M059J (cell line): ENCODE results near the gene RAPGEF2. TPM values are rescaled to one million over a fixed set of nuclear protein-coding genes. Genes with fewer than 3 reads are reported as not detected.
A peak's percentile ranks its signal among the peaks of the same experiment; 100 is the strongest.
"Not testable (repeated sequence)": the region's sequence is repeated elsewhere in the genome, so short reads cannot be mapped to it uniquely, and the experiment has no call there.

Source experiments
- DNase-seq: peaks from one replicate; pipeline ENCODE4 v3.0.0-alpha.2; 2012; ENCODE audit warnings: low read depth
- total RNA-seq: library from RNA; depleted of rRNA; stranded (reverse); fragments of >200 nt; shearing (Covaris generic); gene quantifications from 2 replicates; pipeline ENCODE4 v1.2.3, GENCODE V29; 2014

RAPGEF2 gene
- total RNA-seq, 1 experiment from 2014 or later, result 21.4 TPM

DNA sequence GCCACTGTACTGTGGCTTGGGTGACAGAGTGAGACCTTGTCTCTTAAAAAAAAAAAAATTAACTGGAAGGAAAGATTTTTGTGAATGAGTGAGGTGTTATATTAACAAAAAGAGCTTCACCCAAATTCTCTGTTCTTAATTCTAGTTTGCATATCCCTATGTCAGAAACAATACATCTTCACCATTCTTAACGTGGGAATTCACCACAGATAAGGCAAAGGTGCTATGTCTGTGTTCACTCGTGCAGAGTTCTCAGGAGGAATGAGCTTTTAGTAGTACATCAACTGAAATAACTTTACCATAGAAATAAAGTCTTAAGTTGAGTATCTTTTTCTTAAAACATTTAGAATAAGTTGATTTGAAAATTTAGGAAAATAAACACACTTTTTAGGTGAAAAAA lies 135.1 kb downstream of the RAPGEF2 start:
- no peak for DNase-seq

DNA sequence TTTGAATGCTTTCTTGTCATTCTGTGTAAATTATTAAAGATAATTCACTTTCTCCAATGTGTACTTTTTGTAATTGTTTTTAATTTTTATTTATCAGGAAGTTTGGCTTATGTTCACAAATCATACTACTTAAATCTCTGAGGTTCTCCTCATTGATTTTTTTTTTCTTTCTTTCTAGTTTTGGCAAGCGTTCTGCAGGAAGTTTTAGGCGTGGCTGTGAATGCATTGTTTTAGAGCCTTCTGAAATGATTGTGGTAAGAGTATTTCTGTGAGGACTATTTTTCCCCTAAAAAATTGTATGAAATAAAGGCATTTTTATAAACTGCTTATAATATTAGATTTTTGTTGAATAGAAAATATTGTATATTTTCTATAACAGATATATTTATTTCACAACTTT lies 135.8 kb downstream of the RAPGEF2 start:
- DNase-seq, result no peak

DNA sequence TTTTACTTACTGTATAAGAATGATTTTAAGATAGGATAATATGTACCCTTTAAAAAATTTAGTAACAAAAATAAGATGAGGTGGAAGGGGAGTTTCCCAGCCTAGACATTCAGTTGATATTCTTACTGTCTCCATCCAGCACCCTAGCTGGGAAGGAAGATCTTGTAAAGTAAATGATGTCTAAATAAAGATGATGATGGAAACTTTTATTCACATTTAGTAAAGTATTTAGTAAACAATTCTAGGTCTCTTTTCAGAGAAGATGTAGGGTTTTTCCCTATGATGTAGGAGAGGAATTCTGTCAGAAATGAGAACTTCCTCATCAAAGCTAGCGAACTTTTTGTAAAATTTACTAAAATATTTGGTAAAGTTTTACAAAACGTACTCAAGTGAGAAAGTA lies 136.8 kb downstream of the RAPGEF2 start:
- no peak for DNase-seq

- no peak for DNase-seq
These were observed 137.2 kb downstream of the RAPGEF2 start for GRCh38 chr4:159240046-159240445.

DNA sequence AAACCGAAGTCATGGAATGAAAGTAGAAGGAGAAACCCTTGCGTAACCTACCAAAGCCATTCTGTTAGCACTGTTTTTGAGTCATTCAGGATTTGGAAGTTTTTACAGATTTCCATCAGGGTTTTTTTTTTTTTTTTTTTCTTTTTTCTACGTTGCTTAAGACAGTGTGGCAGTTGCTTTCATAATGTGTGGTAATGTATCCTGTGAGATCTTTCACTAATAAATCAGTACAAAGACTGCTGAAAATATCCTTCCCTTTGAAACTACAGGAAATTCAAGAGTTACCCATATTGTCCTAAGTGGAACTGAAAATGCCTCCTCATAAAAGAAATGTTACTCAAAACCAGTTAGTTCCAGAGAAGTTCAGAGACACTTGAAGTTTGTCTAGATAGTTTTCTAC lies 137.8 kb downstream of the RAPGEF2 start:
- DNase-seq, result no peak

GRCh38 chr4:159242427-159242826 lies 139.5 kb downstream of the RAPGEF2 start:
- no peak for DNase-seq

- DNase-seq, result no peak
These were observed 145.7 kb downstream of the RAPGEF2 start for GRCh38 chr4:159248384-159249178.

- DNase-seq, result no peak
These were observed 148.0 kb downstream of the RAPGEF2 start for GRCh38 chr4:159250751-159251325.

GRCh38 chr4:159251580-159251979 lies 148.7 kb downstream of the RAPGEF2 start:
- DNase-seq, result not testable (repeated sequence)

DNA sequence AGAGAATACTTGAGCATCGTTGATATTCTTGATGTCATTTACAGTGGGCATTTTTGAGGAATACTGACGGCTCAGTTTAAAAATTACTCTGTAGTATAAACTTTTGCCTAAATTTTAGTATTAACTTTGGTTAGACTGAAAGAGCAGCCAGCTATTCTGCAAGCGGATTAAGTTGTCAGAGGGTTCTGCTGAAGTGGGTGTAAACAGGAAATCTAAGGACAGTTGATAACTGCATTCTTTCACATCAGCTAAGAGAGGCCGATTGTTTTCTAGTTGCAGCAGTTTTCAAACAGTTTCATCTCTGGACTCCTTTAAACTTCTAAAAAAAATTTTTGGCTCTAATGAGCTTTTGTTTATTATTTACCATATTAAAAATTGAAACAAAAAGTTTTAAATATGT lies 149.6 kb downstream of the RAPGEF2 start:
- no peak for DNase-seq

- DNase-seq, result no peak
These were observed 153.2 kb downstream of the RAPGEF2 start for GRCh38 chr4:159256037-159256436.

GRCh38 chr4:159258889-159259560 lies 156.1 kb downstream of the RAPGEF2 start:
- DNase-seq, result no peak

DNA sequence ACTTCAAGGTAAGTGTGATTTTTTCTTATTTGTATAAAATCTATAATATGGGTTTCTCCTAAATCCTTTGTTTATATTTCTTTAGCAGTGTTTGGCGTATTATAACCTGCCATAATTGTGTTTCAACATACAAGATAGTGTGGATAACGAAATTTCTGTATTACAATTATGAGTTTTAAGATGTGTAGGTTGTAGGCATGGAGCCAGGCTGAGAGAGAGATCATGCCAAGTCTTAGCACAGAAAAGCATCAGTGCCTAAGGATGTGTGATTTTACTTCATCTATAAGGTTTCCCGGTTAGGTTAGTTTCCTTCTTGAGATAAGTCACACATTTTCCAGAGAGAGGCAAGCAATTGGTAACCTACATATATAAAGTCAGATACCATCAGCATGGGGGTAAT lies 161.2 kb downstream of the RAPGEF2 start:
- DNase-seq, result no peak

GRCh38 chr4:159266981-159267868 lies 164.3 kb downstream of the RAPGEF2 start:
- DNase-seq, result peak; percentile 45

GRCh38 chr4:159267869-159268285 lies 165.0 kb downstream of the RAPGEF2 start:
- no peak for DNase-seq

GRCh38 chr4:159268607-159269006 lies 165.7 kb downstream of the RAPGEF2 start:
- DNase-seq, result no peak

- DNase-seq, result no peak
These were observed 166.2 kb downstream of the RAPGEF2 start for GRCh38 chr4:159269116-159269515.

DNA sequence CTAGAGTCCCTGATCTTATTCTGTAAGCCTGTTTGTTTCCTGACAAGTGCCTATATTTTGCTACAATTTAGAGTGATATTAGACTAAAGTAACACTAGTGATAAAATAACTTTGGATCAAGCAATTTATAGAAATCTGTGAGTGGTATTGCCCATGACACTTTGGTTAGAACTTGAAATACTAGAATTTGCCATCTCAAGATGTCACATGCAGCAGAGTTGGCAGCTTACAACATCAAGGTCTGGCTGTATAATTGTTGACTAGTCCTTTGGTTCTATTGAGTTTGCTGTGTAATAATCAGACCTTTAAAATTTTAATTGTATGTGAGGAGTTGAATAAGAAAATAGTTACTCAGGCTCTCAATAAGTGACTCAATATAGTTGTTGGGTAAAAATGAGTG lies 167.1 kb downstream of the RAPGEF2 start:
- DNase-seq, result no peak

DNA sequence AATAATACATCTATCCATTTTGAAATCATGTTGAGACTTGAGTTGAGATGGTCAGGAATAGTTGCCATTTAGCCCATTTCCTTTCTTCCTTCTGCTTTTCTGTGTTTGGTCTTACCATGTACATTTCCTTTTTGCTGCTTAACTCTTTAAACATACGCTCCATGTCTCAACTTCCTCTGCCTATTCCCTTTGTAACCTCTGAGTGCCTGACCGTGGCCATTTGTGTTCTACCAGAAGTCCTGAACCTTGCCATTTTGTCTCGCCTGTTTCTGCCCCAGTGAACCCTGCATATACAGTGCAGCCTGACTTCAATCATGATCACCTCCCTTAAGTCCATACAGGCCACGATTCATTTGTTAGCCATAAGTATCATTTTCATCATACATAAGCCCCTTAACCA lies 169.0 kb downstream of the RAPGEF2 start:
- DNase-seq, result no peak

DNA sequence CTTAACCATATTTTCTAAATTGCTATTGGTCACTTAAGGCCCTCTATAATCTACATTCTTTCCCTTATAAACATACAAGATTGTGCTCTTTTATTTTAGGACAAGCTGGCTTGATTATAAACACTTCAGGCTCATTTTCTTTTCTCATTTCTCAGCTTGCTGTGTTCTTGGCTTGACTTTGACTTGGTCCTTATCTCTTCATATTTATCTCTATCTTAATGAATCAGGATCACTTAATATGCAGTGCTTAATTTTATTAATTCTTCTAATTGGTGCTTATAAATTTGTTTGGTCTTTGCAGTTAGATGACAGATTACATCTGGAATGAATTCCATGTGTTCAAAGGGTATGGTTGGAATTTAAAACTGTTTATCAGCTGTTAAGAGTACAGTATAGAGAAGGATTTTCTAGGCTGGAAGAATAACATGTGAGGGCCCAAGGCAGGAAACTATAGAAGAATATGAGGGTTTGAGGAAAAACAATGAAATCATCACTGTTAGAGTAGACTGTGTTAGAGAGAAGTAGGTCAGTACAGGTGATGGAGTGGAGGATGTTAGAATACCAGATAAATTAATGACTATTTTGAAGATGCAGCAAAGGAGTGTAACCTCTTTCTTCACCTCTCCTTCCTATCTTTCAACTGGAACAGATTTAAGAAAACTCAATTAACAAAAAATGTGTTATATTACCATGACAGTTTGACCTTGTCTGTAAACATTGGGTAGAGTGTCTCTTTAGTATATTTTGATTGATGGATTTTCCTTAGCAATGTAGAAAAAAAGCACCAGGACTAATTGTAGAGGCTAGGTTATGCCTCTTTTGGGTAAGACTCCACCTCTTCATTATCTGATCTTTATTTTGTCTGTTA lies 169.6 kb downstream of the RAPGEF2 start:
- DNase-seq, result no peak

DNA sequence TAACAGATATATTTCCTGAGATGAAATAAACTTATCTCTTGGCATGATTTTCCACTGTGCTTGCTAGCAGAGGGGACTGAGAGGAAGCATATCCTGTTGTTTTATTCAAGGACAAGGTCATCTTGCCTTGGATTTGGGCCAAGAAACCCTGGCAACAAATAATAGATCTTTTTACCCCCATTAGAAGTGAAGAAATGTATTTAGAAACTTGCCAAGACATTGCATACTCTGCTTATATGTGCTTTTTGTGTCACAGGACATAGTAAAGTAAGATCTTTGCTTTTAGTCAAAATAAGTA lies 170.2 kb downstream of the RAPGEF2 start:
- peak; percentile 46 for DNase-seq
